ENCODE measurements around the gene FCRL5.

Gene FCRL5

DNA sequence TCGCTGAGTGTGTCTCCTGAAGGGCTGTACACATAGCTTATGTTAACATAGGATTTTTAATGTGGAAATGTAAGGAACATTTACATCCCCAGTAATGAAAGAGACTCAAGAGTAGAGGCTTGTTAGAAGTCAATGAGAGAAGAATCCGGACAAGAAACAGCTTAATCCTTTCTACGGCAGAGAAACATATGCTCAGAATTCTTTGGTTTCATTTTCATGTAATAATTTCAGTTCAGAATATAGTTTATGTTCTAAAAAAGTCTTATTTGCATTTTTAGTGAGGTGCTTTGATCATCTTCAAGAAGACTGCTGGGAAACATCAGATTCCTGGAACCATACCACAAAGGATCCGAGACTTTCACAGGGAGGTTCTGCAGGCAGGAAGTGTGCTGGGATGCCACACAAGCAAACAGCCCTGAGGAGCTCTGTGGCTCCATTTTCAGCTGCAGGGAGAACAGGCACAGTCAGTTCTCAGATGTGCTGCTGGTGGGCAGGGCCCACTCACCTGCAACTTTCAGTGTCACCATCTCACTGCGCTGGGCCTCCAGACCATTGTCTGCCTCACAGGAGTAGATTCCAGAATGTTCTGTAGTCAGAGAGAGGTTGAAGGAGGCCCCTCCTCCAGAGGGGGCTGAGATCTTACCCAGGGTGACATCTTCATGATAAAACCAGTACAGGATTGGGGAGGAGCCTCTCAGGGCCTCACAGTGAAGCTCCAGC is 28.4 kb downstream of the FCRL5 start:
- DNase-seq: no peak

- DNase-seq: no peak
Measured at GRCh38 chr1:157521056-157521455, 31.3 kb downstream of the FCRL5 start.

GRCh38 chr1:157520386-157520935 is 31.9 kb downstream of the FCRL5 start:
- no peak for DNase-seq

- no peak for DNase-seq
Measured at GRCh38 chr1:157519451-157519850, 32.9 kb downstream of the FCRL5 start.

DNA sequence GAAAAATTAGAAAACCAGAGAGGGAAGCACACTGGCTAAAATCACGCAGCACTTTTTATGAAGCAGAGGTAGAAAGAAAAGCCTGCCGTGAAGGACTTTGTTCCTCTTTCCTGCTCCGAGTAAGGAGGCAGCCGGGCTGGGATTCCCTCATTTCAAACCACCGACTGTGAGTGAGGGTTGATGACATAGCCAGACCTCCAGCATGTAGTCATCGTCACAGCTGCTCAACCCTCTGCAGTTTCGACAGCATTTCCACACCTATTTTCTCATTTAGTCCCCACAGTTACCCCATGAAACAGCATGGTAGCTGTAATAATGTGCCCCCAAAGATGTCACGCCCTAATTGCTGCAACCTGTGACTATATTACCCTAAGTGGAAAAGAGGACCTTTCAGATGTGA is 35.3 kb downstream of the FCRL5 start:
- DNase-seq: no peak

DNA sequence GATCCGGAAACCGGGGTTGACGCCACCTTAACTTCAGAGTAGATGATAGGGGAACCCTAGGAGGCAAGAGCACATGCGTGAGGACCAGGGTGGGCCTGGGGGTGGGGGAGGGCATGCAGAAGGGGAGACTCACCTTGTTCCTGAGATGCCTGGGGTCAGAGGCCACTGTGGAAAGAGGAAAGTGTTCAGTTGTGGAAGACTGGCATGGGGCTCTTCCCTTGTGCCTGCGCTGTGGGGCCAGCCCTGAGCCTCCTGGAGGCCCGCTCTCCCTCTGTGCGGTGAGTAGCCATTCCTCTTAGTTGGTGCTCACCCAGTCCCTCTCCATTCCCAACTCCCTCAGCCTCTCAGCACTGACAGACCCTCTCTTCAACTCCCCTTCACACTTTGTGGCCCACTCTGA is 36.6 kb downstream of the FCRL5 start:
- DNase-seq: no peak

GRCh38 chr1:157515141-157515540 is 37.2 kb downstream of the FCRL5 start:
- no peak for DNase-seq

DNA sequence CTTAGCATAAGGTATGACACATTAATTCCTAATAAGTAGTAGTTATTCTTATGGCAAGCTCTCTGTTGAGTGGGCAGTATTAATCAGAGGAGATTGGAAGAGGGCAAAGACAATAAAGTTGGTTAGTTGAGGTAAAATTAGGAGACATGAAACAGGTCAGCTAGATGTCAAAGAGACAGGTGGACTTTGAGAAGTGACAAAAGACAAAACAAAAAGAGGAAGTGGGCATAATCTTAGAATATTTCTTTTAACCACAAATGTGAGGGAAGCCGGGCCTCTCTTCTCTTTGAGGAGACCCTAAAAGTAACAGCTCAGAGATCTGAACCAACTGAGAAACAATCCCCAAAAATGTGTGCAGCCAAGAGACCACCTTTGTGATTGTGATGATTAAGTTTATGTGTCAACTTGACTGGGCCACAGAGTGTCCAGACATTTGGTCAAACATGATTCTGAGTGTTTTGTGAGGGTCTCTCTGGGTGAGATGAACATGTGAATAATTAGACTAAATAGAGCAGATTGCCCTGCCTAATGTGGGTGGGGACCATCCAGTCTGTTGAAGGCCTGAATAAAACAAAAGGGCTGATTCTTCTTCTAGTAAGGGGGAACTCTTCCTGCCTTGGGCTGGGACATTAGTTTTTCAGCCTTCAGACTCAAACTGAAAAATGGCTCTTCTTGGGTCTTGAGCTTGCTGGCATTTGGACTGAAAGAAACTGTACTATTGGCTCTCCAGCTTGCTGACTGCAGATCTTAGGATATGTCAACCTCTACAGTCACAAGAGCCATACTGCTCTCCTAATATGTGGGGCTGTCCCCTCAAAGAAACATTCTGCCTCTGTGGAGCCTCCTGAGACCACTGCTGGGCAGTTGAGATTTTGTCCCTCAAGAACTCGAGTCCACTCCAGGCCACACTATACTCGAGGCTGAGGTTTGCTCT is 40.0 kb downstream of the FCRL5 start:
- DNase-seq: no peak

DNA sequence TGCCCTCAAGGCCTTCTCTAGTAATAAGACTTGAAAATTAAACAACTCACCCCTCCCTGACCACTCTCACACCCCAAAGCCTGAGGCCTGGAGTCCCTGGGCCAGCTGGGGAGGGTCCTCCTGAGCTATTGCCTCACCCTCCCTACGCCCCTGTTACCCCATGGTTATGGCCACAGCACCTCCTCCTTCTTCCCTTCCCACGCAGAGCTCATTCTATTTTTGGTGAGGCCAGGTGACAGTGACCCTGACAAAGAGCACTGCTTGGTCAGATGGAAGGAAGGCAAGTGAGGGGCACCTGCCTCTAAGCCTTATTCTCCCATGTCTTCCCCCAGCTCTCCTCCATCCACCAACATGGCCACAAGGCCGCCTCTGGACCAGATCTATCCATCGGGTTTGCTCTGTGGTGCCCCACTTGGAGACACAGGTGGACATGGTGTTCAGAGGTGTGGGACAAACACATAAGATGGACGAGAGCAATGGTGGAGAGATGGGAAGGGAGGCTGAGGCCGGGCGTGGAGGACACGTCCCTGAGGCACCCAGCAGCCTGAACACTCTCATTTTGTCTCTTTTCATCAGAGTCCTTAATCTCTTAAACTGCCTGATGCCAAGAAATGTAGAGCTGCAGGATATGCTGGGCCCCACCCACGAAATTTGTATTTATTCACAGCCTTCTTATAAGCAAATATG is 42.6 kb downstream of the FCRL5 start:
- no peak for DNase-seq

GRCh38 chr1:157505481-157506272 is 46.6 kb downstream of the FCRL5 start:
- no peak for DNase-seq

DNA sequence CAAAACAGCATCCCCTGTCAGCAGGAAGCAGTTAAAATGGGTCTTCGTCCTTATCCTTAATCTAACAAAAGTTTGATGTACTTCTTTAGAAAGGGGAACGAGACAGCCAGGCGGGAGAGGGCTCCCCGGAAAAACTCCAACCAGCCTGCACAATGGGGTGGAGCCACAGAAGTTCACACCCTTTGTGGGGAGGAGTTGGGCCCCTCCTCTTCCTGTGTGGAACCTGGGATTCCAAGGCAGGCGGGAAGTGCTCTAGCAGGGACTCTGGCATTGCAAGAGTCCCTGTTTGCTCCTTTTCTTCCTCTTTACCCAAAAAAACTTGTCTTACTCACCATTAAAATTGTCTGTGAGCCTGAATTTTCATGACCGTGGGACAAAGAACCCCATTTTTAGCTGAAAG is 47.7 kb downstream of the FCRL5 start:
- DNase-seq: no peak

DNA sequence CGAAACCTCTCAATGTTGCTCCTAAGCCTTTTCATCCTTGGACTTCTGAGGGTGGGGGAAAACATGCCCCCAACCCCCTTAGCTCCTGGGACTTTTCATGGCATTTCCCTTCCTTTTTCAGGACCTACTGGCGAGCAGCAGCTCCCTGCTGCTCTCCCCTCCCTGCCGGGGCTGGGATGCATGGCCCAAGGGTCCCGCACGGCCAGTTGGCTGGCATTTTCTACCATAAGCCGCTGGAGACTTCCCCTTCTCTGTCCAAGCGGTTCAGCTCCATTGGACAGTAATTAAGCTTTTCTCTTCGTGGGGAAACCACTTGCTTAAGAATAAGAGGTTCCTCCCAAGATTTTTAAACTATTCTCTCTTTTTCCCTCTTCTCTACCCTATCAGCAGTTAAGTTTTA is 52.8 kb downstream of the FCRL5 start:
- DNase-seq: no peak

DNA sequence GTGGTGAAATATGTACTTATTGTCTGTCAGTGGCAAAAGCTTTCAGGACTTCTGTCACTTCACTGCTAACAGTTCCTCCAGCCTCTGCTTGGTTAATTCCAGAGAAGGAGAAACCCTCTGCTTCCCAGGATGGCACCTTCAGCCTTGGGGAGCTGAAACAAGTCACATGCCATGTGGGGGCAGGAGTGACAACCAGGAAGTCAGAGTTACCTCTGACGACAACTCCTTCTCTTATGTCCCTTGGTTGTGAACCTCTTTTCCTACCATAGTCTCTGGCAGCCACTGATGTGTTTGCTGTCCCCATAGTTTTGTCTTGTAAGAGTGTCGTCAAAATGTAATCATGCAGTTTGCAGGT is 53.6 kb downstream of the FCRL5 start:
- no peak for DNase-seq

DNA sequence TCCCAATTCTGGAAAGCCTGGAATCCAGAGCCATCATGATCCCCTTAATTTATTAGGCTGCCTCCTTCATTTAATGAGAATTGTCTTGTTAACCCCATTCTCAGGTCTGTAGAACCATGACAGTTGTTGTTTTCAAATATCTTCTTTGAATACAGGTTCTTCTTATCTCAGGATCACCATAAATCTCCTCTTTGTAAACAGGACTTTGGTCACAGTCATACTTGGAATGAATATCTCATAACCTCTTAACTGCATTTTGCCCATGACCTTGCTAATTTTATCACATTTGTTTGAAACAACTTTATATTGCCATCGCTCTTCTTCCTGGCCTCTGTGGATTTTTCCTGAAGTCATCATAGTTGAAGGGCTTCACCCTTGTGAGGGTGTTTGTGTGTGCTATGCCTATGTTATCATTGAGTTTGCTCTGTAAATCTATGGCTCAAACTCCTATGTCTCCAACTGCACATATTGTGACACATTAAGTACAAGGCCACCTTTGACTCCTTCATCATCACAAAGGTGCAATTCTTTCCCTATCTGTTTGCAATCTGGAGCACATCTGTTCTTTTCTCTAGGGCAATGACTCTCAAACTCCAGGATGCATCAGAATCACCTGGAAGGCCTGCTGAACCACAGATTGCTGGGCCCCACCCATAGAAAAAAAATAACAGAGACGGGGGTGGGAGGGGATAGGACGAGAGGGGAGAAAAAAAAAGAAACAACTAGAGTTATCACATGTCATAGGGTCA is 54.2 kb downstream of the FCRL5 start:
- DNase-seq: no peak

DNA sequence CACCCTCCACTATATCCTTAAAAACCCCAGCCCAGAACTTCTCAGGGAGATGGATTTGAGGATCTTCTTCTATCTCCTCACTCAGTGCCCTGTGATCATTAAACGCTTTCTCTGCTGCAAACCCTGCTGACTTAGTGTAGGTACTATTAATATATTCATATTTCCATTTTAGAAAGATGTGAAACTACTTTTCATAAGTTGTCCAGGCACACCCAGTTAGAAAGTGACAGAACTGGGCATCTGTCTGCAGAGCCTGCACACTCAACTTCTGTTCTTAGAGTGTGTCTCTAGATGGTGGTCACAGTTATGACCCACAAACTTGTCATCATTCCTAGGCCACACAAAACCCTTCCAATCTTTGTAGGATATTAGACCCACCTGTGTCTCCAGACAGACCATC is 55.0 kb downstream of the FCRL5 start:
- no peak for DNase-seq

- DNase-seq: no peak
Measured at GRCh38 chr1:157496121-157496526, 56.2 kb downstream of the FCRL5 start.

GRCh38 chr1:157495285-157495684 is 57.0 kb downstream of the FCRL5 start:
- no peak for DNase-seq

DNA sequence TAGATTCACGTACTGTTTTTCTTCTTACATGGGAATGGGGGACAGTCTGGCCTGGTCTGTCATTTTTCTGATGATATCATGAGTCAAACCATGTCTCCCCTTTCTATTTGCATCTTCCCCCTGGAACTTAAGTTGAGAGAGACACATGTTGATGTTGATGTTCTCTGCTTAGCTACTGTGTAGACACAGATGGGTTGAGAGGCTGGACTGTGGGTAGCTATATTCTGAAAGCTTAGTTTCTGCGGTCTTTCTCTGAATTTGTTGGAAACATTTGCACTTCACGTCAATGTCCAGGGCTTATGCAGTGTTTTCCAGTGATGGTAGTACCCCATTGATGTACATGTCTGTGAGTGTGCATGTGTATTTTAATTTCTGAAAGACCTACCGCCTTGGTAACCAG is 58.2 kb downstream of the FCRL5 start:
- DNase-seq: no peak

DNA sequence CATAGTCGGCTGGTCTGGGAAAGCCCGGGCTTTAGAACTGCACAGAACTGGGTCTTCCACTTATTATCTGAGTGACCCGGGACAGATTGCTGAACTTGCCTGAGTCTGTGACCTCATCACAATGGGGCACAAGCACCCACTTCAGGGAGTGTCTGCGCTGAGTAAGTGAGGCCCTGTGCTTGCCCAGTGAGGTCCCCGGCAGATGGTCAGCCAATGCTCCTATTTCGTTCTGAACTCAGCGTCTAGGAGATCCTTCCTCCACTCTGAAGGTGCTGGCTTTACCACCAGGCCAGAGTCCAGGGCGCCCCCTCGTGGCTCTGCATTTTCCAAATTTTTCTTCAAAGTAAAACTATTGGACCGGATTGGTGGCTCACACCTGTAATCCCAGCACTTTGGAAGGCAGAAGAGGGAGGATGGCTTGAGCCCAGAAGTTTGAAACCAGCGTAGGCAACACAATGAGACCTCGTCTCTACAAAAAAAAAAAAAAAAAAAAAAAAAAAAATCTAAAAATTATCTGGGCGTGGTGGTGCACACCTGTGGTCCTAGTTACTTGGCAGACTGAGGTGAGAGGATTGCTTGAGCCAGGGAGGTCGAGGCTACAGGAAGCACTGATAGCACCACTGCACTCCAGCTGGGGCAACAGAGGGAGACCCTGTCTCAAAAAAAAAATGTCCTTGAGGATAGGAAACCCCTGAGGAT is 61.7 kb downstream of the FCRL5 start:
- no peak for DNase-seq

DNA sequence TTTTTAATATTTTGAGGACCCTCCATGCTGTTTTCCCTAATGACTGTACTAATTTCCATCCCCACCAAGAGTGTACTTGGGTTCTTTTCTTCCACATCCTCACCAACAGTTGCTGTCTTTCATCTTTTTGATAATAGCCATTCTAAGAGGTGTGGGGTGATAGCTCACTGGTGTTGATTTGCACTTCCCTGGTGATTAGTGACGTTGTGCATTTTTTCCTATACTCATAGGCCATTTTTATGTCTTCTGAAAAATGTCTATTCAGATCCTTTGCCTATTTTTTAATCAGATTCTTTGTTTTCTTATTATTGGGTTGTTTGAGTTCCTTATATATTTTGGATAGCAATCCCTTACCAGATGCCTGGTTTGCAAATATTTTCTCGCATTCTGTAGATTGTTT is 64.2 kb downstream of the FCRL5 start:
- no peak for DNase-seq

GRCh38 chr1:157487504-157487903 is 64.8 kb downstream of the FCRL5 start:
- no peak for DNase-seq

Measured in effector CD8-positive, alpha-beta T cell (primary cell).